HG02763 (cell line): ENCODE measurements around the gene SCN7A.
A peak's percentile ranks its signal among the peaks of the same experiment; 100 is the strongest.
"Not testable (repeated sequence)": the region's sequence is repeated elsewhere in the genome, so short reads cannot be mapped to it uniquely, and the experiment has no call there.

Source experiments
- ATAC-seq: cut with Tn5 transposase; IDR thresholded peaks from one replicate; pipeline ENCODE4 v1.9.1; 2021; ENCODE audit warnings: mild to moderate bottlenecking, moderate library complexity; ENCODE audit not compliant: unreplicated experiment

Gene SCN7A

DNA sequence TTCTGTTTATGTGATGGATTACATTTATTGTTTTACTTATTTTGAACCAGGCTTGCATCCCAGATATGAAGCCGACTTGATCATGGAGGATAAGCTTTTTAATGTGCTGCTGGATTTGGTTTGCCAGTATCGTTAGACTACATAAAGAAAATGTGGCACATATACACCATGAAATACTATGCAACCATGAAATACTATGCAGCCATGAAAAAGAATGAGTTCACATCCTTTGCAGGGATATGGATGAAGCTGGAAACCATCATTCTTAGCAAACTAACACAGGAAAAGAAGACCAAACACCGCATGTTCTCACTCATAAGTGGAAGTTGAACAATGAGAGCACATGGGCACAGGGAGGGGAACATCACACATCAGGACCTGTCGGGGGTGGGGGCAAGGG lies 38.2 kb downstream of the SCN7A start:
- ATAC-seq = not testable (repeated sequence)

DNA sequence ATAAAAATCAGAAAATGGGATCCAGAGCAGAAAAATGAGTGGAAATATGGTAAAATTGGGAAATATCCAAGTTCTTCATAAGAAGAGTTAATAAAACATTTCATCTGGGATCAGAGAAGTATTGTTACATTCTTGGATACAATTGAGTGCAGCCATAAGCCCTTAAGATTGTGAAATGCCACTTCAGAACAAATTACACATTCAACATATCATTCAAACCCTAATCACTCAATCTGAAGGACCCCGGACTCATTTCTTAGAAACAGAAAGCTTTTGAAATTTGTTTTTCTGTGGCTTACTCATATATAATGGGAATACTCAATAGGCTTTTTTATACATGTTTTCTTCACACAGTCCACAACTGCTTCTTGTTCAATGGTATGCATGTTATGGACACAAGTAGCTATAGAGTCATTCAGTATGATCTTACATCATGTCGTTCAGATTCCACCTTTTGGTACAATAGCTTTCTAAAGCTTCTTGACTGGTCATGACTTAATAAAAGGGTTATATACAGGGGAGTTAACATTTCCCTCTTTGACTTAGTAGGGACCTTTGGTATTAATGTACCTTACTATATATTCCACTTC lies 39.9 kb downstream of the SCN7A start:
- ATAC-seq = no peak

DNA sequence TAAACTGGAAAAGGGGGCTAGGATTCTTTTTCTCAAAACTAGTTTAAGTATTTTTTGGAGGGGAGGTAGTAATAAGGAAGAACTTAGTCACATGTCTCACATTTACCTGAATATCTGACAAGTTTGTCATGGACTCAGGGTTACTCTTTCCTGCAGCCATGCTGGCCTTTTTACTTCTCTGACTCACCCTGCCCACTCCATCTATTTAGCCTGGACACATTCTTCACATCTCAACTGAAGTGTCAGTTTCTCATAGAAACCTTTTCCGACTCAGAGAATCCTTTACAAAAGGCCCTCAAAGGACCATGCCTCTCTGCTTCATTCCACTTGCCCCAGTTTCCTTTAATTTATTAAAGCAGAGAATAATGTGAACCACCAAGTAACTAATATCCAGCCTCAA lies 42.6 kb downstream of the SCN7A start:
- ATAC-seq = no peak

DNA sequence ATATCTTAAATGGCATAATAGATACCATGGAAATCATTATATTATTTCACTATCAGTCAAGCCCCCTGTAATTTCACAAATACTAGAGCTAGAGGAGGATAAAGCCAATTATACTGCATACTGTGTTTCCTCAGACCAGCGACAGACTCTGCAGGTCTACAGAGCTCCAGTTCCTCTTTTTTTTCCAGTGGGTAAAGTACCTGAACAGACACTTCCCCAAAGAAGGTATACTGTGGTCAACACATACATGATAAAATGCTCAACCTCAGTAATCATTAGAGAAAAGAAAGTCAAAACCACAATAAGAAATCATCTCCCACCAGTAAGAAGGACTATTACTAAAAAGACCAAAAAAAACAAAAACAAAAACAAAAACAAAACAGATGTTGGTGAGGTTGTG lies 44.6 kb downstream of the SCN7A start:
- ATAC-seq = peak; percentile 76

DNA sequence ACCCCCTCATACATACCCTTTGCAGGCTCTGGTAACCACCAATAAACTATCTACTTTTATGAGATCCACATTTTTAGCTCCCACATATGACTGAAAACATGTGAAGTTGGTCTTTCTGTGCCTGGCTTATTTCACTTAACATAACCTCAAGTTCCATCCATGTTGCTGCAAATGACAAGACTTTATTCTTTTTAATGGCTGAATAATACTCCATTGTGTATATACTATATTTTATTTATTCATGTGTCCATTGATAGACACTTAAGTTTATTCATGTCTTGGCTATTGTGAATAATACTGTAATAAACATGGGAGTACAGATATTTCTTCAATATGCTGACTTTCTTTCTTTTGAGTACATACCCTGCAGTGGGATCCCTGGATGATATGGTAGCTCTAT lies 45.9 kb downstream of the SCN7A start:
- ATAC-seq = no peak

DNA sequence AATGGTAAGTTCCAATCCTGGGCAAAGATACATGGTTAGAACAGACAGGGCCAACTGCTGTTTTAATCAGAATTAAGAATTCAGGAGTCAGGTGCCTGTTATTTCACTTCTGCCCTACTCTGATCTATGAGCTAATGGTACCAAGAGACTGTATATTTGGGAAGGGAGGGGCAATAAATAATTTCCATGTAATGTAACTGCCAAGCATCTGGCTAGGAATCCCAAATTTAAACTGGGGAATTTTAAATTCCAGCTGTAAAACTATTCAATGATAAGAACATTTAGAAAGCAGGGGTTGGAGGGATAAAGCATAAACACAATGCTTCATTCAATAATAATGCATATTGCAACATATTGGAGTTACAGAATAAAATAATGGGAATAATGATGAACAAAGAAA lies 49.7 kb downstream of the SCN7A start:
- ATAC-seq = no peak

DNA sequence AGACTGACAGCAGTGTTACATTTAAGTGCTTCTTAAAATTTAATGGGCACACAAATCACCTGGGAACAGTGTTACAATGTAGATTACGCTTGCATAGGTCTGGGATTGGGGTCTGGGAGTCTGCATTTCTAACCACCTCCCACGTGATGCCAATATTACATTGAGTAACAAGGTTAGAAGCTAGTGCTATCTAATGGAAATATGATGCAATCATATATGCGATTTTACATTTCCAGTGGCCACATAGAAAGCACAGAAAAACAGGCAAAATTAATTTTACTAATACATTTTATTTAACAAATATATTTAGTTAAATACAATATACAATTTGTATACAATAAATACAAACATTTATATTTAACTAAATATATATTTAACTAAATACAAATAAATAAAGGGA lies 53.7 kb downstream of the SCN7A start:
- no peak for ATAC-seq

DNA sequence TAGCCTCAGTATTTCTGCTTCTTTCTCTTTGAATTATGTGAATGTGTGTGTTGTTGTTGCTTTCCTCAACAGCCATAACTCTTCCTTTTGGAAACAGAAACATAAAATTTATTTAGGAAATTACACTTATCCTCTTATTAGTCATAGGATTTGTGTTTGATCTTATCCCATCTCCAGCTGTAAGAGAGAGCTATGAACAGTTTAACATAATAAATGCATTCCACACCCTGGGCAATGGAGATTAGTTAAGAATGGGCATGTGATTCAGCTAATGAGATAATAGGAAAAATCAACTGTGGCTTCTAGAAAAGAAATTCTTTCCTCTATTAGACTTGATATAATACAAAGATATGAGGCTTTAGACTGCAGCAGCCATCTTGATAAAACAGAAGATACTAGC lies 55.0 kb downstream of the SCN7A start:
- ATAC-seq = no peak

DNA sequence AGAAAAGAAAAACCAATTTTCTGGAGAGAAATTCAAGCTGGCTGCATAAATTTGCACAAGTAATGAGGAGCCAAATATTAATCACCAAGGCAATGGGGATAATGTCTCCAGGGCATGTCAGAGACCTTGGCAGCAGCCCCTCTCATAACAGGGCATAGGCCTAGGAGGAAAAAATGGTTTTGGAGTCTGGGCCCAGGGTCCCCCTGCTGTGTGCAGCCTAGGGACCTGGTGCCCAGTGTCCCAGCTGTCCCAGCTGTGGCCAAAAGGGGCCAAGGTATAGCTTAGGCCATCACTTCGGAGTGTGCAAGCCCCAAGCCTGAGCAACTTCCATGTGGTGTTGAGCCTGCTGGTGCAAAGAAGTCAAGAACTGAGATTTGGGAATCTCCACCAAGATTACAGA lies 57.1 kb downstream of the SCN7A start:
- no peak for ATAC-seq

DNA sequence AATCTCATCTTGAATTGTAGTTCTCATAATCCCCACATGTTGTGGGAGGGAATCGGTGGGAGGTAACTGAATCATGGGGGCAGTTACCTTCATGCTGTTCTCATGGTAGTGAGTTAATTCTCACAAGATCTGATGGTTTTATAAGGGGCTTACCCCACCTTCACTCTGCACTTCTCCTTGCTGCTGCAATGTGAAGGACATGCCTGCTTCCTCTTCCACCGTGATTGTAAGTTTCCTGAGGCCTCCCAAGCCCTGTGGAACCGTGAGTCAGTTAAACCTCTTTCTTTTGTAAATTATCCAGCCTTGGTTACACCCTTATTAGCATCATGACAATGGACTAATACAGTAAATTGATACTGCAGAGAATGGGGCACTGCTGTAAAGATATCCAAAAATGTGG lies 57.9 kb downstream of the SCN7A start:
- ATAC-seq = no peak

DNA sequence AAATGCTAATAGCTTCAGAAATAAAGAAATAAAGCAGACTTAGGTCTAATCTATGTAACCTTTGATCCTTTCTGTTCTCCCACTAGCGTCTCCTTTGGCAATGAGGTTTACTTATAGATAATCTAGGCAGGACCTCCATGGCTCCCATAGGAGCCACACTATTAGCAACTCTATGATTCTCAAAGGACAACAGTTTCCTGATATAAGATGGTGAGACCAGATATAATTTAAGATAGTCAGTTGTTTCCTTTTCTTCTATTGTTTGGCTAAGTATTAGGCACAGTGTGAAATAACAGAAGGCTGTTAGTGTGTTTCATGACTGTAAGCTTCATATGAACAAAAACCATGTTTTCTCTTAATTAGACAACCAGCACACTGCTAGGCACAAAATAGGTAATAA lies 59.6 kb downstream of the SCN7A start:
- ATAC-seq = no peak

DNA sequence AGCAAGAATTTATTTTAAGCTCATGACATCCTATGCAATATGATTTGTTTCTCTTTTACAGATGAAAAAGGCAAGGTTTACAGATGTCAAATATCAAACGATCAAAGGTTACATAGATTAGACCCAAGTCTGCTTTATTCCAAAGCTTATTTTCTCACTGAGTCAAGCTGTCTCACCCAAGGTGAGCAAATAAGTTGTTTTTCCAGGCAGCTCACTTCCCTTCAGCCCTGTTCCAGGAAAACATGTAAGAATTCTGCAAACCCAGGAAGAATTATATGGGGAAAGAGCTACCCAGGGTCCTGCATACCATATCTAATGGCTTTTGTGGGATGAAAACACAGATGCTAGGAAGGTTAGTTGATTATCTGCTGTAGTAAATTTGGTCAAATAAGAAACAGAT lies 60.6 kb downstream of the SCN7A start:
- no peak for ATAC-seq

DNA sequence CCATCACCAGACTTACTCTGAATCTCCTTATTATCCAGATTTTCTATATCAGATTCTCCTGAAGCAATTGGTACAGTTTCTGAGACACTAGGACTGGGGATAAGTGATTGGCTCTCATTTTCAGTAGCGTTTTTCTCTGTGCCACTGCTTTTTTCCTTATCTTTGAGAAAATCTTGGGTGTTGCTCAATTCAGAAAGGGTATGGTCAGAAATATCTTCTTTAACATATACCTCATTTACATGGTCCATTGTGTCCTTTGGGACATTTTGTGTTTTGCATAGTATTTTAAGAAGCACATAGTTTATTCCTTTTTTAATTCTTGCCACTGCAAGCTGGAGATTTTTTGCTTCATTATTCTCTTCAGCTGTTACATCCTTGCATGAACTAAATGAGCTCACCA lies 61.7 kb downstream of the SCN7A start:
- ATAC-seq = no peak

DNA sequence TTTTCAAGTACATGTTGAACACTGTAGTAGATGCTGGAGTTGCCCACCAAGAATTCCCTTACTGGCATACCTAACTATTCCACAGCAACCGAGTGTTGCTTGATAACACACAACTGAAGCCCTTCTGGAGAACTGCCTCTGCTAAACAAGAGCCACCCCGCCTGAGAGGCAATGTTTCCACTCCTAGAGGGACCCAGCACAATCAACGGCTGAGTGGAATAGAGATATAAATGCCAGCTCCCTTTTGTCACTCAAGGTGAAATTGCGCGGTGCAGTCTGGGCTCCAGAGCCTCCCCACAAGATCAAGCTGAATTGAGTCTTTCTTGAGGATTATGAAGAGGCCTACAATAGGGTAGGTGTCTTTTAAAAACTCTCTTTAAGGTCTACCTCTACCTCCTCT lies 69.2 kb downstream of the SCN7A start:
- no peak for ATAC-seq

DNA sequence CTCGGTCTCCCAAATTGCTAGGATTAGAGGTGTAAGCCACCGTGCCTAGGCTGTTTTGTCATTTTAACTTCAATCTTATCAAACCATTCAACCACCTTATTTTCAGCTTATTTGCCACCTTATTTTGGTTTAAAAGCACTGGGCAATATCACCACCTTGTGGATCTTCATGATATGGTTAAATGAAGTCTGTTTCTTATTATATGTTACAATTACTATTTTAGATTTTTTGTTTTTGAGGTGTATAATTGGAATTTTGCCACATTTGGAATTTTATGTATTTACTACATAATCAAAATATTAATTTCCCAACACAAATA lies 74.5 kb downstream of the SCN7A start:
- ATAC-seq = no peak

DNA sequence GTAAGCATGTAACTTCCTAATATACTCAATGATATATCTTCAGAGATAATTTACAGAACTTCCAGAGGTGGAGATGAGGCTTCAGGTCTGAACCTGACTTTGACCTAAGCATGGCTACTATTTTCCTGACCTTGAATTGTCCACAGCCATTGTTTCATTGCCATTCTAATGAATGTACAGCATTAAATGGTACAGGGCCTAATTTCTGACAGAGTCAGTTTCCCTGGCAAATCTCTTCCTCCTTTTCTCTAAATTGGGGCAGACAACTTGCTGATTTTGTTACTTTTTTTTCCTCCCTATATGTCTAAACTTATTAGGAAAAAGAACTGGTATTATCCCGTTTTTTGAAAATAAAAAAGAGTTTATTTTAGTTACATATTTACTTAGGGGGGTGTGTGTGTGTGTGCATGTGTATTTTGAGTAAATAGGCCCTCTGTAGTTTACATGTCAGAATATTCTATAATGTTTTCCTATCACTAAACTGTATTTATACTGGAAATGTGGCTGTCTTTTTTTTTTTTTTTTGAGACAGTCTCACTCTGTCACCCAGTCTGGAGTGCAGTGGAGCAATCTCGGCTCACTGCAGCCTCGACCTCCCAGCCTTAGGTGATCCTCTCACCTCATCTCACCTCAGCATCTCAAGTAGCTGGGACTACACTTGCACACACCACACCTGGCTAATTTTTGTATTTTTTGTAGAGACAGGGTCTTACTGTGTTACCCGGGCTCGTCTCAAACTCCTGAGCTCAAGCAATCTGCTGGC lies 75.0 kb downstream of the SCN7A start:
- no peak for ATAC-seq

DNA sequence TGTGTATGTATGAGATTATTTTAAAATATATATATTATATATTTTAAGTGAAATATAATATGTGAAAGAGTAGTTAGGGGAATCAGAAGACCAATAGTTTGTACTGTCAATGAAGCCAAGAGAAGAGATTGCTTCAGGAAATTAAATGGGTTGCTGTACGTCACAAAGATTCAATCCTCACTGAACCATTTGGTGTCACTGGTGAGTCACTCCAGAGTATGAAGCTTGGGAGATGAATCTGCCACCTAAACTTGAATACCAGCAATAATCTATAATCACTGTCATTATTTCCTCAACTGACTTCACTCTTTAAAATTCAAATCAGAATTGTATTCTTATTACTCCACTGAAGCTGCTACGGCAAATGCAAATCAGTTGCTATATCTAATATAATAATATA lies 76.4 kb downstream of the SCN7A start:
- no peak for ATAC-seq

DNA sequence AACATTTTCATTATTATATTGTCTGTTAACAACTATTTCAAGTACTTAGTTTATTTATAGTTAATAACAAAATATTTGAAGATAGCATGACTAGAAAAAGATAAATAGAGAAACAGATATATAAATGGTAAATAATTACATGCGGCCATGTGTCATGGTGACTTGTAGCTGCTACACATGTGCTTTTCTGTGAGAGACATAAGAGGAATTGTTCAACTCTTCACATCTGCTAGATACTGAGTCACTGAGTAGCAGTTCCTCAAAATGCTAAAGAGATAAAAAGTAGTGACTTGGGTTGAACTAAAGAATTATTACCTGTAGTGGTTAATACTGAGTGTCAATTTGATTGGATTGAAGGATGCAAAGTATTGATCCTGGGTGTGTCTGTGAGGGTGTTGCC lies 80.8 kb downstream of the SCN7A start:
- ATAC-seq = no peak

DNA sequence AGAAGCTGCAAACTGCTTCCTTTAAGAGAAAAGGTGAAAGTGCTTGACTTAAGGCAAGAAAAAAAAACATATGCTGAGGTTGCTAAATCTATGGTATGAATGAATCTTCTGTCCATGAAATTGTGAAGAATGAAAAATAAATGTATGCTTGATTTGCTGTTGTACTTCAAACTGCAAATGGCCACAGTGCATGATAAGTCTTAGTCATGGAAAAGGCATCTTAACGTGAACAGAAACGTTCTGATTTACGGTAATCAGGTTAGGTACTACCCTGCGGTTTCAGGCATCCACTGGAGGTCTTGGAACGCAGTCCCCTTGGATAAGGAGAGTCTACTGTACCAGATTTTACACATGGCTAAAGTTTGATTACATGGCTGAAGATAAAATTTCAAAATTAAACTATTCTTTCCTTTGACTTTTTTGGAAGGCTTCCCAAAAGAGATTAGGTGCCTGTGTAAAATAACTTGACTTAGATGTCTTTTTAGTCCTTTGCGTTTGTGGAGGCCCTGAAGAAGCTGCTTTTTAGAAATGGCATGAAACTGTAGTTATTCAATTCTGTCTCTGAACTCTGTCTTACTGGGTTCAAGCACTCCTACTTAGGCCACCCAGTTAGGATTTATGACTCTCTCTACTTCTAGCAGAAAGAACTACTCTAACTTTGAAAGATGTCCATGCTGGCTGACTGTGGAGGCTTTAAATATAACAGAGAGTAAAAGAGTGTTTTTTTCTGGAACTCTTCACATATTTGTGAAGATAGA lies 82.4 kb downstream of the SCN7A start:
- no peak for ATAC-seq

DNA sequence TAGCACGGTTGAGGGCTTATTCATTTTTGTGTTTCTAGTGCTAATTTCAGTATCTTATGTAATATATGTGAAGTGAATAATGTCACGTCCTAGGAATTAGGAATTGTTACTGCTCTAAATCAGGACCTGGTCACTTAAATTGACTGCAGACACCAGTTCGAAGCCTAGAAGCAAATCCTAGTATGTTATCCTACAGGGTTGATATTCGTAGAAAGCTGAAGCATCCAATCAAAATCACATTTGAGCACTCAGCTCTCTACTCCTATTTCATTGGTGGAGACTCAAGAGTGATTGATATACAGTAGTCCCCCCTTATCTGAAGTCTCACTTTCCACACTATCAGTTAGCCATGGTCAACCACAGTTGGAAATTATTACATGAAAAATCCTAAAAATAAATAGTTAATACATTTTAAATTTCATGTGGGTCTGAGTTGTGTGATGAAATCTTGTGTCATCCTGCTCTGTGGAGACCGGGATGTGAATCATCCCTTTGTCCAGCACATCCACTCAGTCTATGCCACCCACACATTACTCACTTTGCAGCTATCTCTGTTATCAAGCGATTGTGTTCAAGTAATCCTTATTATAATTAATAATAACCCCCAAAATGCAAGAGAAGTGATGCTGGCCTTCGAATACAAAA lies 83.1 kb downstream of the SCN7A start:
- ATAC-seq = no peak

DNA sequence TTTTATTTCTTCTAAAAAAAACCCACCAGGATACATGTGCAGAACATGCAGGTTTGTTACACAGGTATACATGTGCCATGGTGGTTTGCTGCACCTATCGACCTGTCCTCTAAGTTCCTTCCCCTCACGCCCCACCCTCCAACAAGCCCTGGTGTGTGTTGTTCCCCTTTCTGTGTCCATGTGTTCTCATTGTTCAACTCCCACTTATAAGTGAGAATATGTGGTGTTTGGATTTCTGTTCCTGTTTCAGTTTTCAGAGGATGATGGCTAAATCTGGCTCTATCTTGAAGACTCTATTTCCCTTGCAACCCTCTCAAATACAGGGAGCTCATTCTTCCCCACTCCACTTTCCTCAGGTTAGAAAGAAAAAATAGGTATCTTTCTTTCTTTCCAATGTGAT lies 86.3 kb downstream of the SCN7A start:
- ATAC-seq = not testable (repeated sequence)

DNA sequence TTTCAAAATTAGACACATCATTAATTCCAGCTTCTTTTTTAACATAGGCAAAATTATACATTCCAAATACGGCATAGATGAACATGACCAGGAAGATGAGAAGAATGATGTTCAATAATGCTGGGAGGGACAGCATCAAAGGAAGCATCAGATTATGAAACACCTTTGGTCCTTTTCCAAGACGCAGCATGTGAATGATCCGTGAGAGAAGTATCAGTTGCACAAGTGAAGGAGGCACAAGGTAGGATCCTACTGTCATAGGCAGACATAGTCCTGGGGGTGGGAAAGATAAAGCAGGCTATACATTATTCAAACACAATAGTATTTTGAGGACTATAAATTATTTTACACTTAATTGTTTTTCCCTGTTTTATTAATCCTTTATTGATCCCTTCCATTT lies 87.7 kb downstream of the SCN7A start:
- ATAC-seq = no peak
